ENCODE results near the gene PRDM11. TPM values are rescaled to one million over a fixed set of nuclear protein-coding genes. Genes with fewer than 3 reads are reported as not detected.

Gene PRDM11
- total RNA-seq, 1 experiment from 2014 or later: 8.1 TPM

DNA sequence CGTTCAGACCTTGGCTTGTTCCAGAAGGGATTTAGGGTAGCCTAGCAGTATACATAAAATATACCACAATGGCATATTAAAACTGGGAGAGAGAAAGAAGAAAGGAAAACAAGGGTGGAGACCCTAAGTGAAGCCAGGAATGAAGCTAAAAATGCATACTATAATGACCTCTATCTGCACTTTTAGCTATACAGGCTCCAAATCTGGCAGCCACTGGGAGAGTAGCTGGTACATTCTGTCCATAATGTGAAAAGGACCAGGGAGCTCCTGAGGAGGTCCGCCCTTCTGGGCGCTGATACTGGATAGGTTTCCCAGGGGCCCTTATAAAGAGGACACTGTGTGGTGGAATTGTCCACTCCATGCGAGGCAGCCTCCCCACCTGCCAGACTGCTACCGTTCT lies 42.8 kb downstream of the PRDM11 start:
- DNase-seq: no peak
- TF ChIP-seq, protein P1, sequence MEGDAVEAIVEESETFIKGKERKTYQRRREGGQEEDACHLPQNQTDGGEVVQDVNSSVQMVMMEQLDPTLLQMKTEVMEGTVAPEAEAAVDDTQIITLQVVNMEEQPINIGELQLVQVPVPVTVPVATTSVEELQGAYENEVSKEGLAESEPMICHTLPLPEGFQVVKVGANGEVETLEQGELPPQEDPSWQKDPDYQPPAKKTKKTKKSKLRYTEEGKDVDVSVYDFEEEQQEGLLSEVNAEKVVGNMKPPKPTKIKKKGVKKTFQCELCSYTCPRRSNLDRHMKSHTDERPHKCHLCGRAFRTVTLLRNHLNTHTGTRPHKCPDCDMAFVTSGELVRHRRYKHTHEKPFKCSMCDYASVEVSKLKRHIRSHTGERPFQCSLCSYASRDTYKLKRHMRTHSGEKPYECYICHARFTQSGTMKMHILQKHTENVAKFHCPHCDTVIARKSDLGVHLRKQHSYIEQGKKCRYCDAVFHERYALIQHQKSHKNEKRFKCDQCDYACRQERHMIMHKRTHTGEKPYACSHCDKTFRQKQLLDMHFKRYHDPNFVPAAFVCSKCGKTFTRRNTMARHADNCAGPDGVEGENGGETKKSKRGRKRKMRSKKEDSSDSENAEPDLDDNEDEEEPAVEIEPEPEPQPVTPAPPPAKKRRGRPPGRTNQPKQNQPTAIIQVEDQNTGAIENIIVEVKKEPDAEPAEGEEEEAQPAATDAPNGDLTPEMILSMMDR (IDR thresholded peaks at IDR 0.05; ENCODE audit: unreplicated experiment): no peak
- H3K9me3 Mint-ChIP-seq (ENCODE audit: low read depth, unreplicated experiment): peaks cover 2% of the 10 kb centered on the region
- no peak overlapping the region for H3K4me3 Mint-ChIP-seq (ENCODE audit: low read depth, unreplicated experiment)
- BruUV-seq (replicated peaks): no TSS peak
- H3K27ac Mint-ChIP-seq (ENCODE audit: unreplicated experiment): no peak overlapping the region
- no peaks in the 10 kb centered on the region for H3K4me1 Mint-ChIP-seq (ENCODE audit: low read depth, unreplicated experiment)
- no peaks in the 10 kb centered on the region for H3K36me3 Mint-ChIP-seq (ENCODE audit: insufficient read depth, unreplicated experiment)
- intact Hi-C loops (cut with micrococcal nuclease; ENCODE audit: unreplicated experiment): no loop called here
- CTCF ChIA-PET: no interaction called here
- H3K27me3 Mint-ChIP-seq (ENCODE audit: unreplicated experiment): no peaks in the 10 kb centered on the region

DNA sequence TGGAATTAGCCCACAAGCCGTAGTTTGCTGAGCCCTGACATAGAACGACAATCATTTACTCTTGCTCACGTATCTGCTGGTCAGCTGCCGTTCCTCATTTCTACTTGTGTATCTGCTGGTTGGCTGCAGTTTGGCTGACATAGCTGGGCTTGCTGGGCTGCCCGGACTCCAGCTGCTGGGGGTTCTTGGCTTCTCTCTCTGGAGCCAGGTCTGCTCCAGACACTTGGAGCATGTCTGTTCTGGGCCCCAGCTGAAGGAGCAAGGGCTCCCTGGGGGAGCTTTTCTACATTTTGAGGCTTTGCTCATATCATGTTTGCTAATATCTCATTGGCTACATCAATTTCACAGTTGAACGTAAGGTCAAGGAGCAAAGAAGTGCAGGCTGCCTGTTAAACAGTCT lies 47.3 kb downstream of the PRDM11 start:
- Mint-ChIP-seq H3K36me3 (ENCODE audit: insufficient read depth, unreplicated experiment) (no peaks in the 10 kb centered on the region), H3K9me3 (ENCODE audit: low read depth, unreplicated experiment) (peaks cover 2% of the 10 kb centered on the region), H3K4me3 (ENCODE audit: low read depth, unreplicated experiment) (no peak overlapping the region), H3K27ac (ENCODE audit: unreplicated experiment) (no peak overlapping the region), H3K27me3 (ENCODE audit: unreplicated experiment) (no peaks in the 10 kb centered on the region), H3K4me1 (ENCODE audit: low read depth, unreplicated experiment) (no peaks in the 10 kb centered on the region)
- TF ChIP-seq, protein P1 (IDR thresholded peaks at IDR 0.05; ENCODE audit: unreplicated experiment): no peak
- CTCF ChIA-PET: interaction anchor here (0.8 kb wide), 1 partner anchor 726 kb away, joined by 3 read pairs; no protein-coding TSS in a partner anchor
- BruUV-seq (replicated peaks): no TSS peak
- no peak for DNase-seq
- intact Hi-C loops (cut with micrococcal nuclease; ENCODE audit: unreplicated experiment): no loop called here

- DNase-seq: no peak
- BruUV-seq (replicated peaks): no TSS peak
- Mint-ChIP-seq H3K36me3 (ENCODE audit: insufficient read depth, unreplicated experiment) (no peaks in the 10 kb centered on the region), H3K9me3 (ENCODE audit: low read depth, unreplicated experiment) (no peaks in the 10 kb centered on the region), H3K27ac (ENCODE audit: unreplicated experiment) (no peak overlapping the region), H3K4me1 (ENCODE audit: low read depth, unreplicated experiment) (no peaks in the 10 kb centered on the region), H3K27me3 (ENCODE audit: unreplicated experiment) (no peaks in the 10 kb centered on the region), H3K4me3 (ENCODE audit: low read depth, unreplicated experiment) (no peak overlapping the region)
- CTCF ChIA-PET: no interaction called here
- TF ChIP-seq, protein P1 (IDR thresholded peaks at IDR 0.05; ENCODE audit: unreplicated experiment): no peak
- intact Hi-C loops (cut with micrococcal nuclease; ENCODE audit: unreplicated experiment): no loop called here
Observed at GRCh38 chr11:45204761-45205160, 58.3 kb downstream of the PRDM11 start.

- Mint-ChIP-seq H3K36me3 (ENCODE audit: insufficient read depth, unreplicated experiment) (no peaks in the 10 kb centered on the region), H3K9me3 (ENCODE audit: low read depth, unreplicated experiment) (no peaks in the 10 kb centered on the region), H3K27ac (ENCODE audit: unreplicated experiment) (no peak overlapping the region), H3K27me3 (ENCODE audit: unreplicated experiment) (no peaks in the 10 kb centered on the region), H3K4me3 (ENCODE audit: low read depth, unreplicated experiment) (no peak overlapping the region), H3K4me1 (ENCODE audit: low read depth, unreplicated experiment) (no peaks in the 10 kb centered on the region)
- TF ChIP-seq, protein P1 (IDR thresholded peaks at IDR 0.05; ENCODE audit: unreplicated experiment): no peak
- BruUV-seq (replicated peaks): no TSS peak
- intact Hi-C loops (cut with micrococcal nuclease; ENCODE audit: unreplicated experiment): no loop called here
- DNase-seq: no peak
- CTCF ChIA-PET: no interaction called here
Observed at GRCh38 chr11:45205978-45206377, 59.5 kb downstream of the PRDM11 start.
